ENCODE measurements around the gene PNPLA7. TPM values are rescaled to one million over a fixed set of nuclear protein-coding genes. Genes with fewer than 3 reads are reported as not detected.
"Not testable (repeated sequence)": the region's sequence is repeated elsewhere in the genome, so short reads cannot be mapped to it uniquely, and the experiment has no call there.

The PNPLA7 gene
- total RNA-seq, 2 experiments from 2014 or later: 3.0 to 3.2 TPM

GRCh38 chr9:137545123-137545522 lies 5.1 kb downstream of the PNPLA7 start:
- peaks cover 11% of the 10 kb centered on the region for H3K4me1 Mint-ChIP-seq
- no peaks in the 10 kb centered on the region for H3K9me3 Mint-ChIP-seq (ENCODE audit: low read depth)
- ATAC-seq: no peak
- CTCF ChIA-PET: interaction anchor here (0.9 to 2.7 kb wide), 5 partner anchors 9 to 226 kb away, joined by 3 to 17 read pairs (median 3); partner anchors contain the start of gene EXD3
- no peak for DNase-seq
- H3K36me3 Mint-ChIP-seq: no peaks in the 10 kb centered on the region
- H3K27ac Mint-ChIP-seq: no peak overlapping the region
- no peaks in the 10 kb centered on the region for H3K27me3 Mint-ChIP-seq
- H3K4me3 Mint-ChIP-seq: no peak overlapping the region

GRCh38 chr9:137544176-137544760 lies 5.9 kb downstream of the PNPLA7 start:
- Mint-ChIP-seq H3K27me3 (no peaks in the 10 kb centered on the region), H3K9me3 (ENCODE audit: low read depth) (no peaks in the 10 kb centered on the region), H3K27ac (peak overlapping the region; percentile 14), H3K36me3 (no peaks in the 10 kb centered on the region), H3K4me3 (no peak overlapping the region), H3K4me1 (peaks cover 6% of the 10 kb centered on the region)
- CTCF ChIA-PET: interaction anchor here (1.0 to 2.7 kb wide), 4 partner anchors 8 to 227 kb away, joined by 3 to 17 read pairs (median 3); partner anchors contain the start of gene EXD3
- DNase-seq (no peak), ATAC-seq (peak; percentile 60)

- H3K4me3 Mint-ChIP-seq: no peak overlapping the region
- H3K36me3 Mint-ChIP-seq: no peaks in the 10 kb centered on the region
Measured at GRCh38 chr9:137543237-137543963, 6.8 kb downstream of the PNPLA7 start.

GRCh38 chr9:137542486-137542885 lies 7.7 kb downstream of the PNPLA7 start:
- no peak overlapping the region for H3K4me3 Mint-ChIP-seq
- H3K9me3 Mint-ChIP-seq (ENCODE audit: low read depth): no peaks in the 10 kb centered on the region
- H3K4me1 Mint-ChIP-seq: peaks cover 10% of the 10 kb centered on the region
- CTCF ChIA-PET: interaction anchor here (1.7 kb wide), 1 partner anchor 11 kb away, joined by 4 read pairs; no protein-coding TSS in a partner anchor
- no peak overlapping the region for H3K27ac Mint-ChIP-seq
- DNase-seq: no peak
- ATAC-seq: no peak
- no peaks in the 10 kb centered on the region for H3K36me3 Mint-ChIP-seq
- H3K27me3 Mint-ChIP-seq: no peaks in the 10 kb centered on the region

More at GRCh38 chr9:137543237-137543963, 6.8 kb downstream of the PNPLA7 start:
- H3K4me1 Mint-ChIP-seq: peaks cover 6% of the 10 kb centered on the region
- DNase-seq: no peak
- CTCF ChIA-PET: interaction anchor here (1.7 kb wide), 1 partner anchor 12 kb away, joined by 4 read pairs; no protein-coding TSS in a partner anchor
- no peak overlapping the region for H3K27ac Mint-ChIP-seq
- no peaks in the 10 kb centered on the region for H3K9me3 Mint-ChIP-seq (ENCODE audit: low read depth)
- no peak for ATAC-seq
- no peaks in the 10 kb centered on the region for H3K27me3 Mint-ChIP-seq

GRCh38 chr9:137540536-137540935 lies 9.7 kb downstream of the PNPLA7 start:
- Mint-ChIP-seq H3K27ac (no peak overlapping the region), H3K27me3 (no peaks in the 10 kb centered on the region), H3K4me3 (no peak overlapping the region), H3K9me3 (ENCODE audit: low read depth) (no peaks in the 10 kb centered on the region), H3K4me1 (peaks cover 25% of the 10 kb centered on the region), H3K36me3 (peaks cover 5% of the 10 kb centered on the region)
- CTCF ChIA-PET: interaction anchor here (1.4 to 1.6 kb wide), 2 partner anchors 9 to 38 kb away, joined by 4 read pairs; partner anchors contain the start of gene DPH7
- DNase-seq: no peak
- ATAC-seq: no peak

GRCh38 chr9:137538058-137538457 lies 12.1 kb downstream of the PNPLA7 start:
- Mint-ChIP-seq H3K27me3 (no peaks in the 10 kb centered on the region), H3K27ac (no peak overlapping the region), H3K9me3 (ENCODE audit: low read depth) (no peaks in the 10 kb centered on the region), H3K4me3 (no peak overlapping the region), H3K36me3 (peaks cover 5% of the 10 kb centered on the region), H3K4me1 (peaks cover 29% of the 10 kb centered on the region)
- no peak for ATAC-seq
- no peak for DNase-seq
- CTCF ChIA-PET: interaction anchor here (0.8 to 3.6 kb wide), 3 partner anchors 8 to 65 kb away, joined by 3 to 17 read pairs (median 17); partner anchors contain the start of gene MRPL41

GRCh38 chr9:137536594-137537131 lies 13.5 kb downstream of the PNPLA7 start:
- CTCF ChIA-PET: interaction anchor here (0.6 to 3.6 kb wide), 4 partner anchors 9 to 15 kb away, joined by 3 to 17 read pairs (median 13); partner anchors contain the start of genes MRPL41 and PNPLA7
- H3K4me3 Mint-ChIP-seq: not testable (repeated sequence)

GRCh38 chr9:137535120-137535428 lies 15.1 kb downstream of the PNPLA7 start:
- no peak for DNase-seq
- CTCF ChIA-PET: interaction anchor here (0.8 to 3.6 kb wide), 15 partner anchors 10 to 255 kb away, joined by 3 to 17 read pairs (median 3); partner anchors contain the start of genes EXD3, MRPL41, NOXA1 and NRARP
- no peak overlapping the region for H3K4me3 Mint-ChIP-seq
- no peaks in the 10 kb centered on the region for H3K27me3 Mint-ChIP-seq
- no peaks in the 10 kb centered on the region for H3K9me3 Mint-ChIP-seq (ENCODE audit: low read depth)
- peak overlapping the region; percentile 74 for H3K27ac Mint-ChIP-seq
- ATAC-seq: no peak
- H3K4me1 Mint-ChIP-seq: peaks cover 32% of the 10 kb centered on the region
- H3K36me3 Mint-ChIP-seq: peaks cover 5% of the 10 kb centered on the region

More at GRCh38 chr9:137536594-137537131, 13.5 kb downstream of the PNPLA7 start:
- Mint-ChIP-seq H3K27ac (peak overlapping the region; percentile 83), H3K4me1 (peaks cover 29% of the 10 kb centered on the region)
- H3K27me3 Mint-ChIP-seq; H3K9me3 Mint-ChIP-seq (ENCODE audit: low read depth); H3K36me3 Mint-ChIP-seq: not testable (repeated sequence)
- DNase-seq (peak; percentile 68), ATAC-seq (peak; percentile 43)

- Mint-ChIP-seq H3K4me1 (peaks cover 32% of the 10 kb centered on the region), H3K4me3 (no peak overlapping the region)
- CTCF ChIA-PET: interaction anchor here (0.7 to 3.6 kb wide), 16 partner anchors 10 to 255 kb away, joined by 3 to 17 read pairs (median 3); partner anchors contain the start of genes EXD3, MRPL41, NOXA1 and NRARP
Measured at GRCh38 chr9:137534256-137535119, 15.7 kb downstream of the PNPLA7 start.

GRCh38 chr9:137532891-137533468 lies 17.2 kb downstream of the PNPLA7 start:
- H3K4me1 Mint-ChIP-seq: peaks cover 32% of the 10 kb centered on the region
- H3K9me3 Mint-ChIP-seq (ENCODE audit: low read depth); H3K27ac Mint-ChIP-seq; H3K4me3 Mint-ChIP-seq; H3K36me3 Mint-ChIP-seq; CTCF ChIA-PET; H3K27me3 Mint-ChIP-seq; DNase-seq; ATAC-seq: not testable (repeated sequence)

More at GRCh38 chr9:137534256-137535119, 15.7 kb downstream of the PNPLA7 start:
- Mint-ChIP-seq H3K27ac (peak overlapping the region; percentile 74), H3K27me3 (no peaks in the 10 kb centered on the region), H3K9me3 (ENCODE audit: low read depth) (no peaks in the 10 kb centered on the region), H3K36me3 (peaks cover 5% of the 10 kb centered on the region)
- DNase-seq: no peak
- ATAC-seq: peak; percentile 54

GRCh38 chr9:137531099-137531765 lies 19.0 kb downstream of the PNPLA7 start:
- no peak overlapping the region for H3K27ac Mint-ChIP-seq
- H3K4me3 Mint-ChIP-seq: no peak overlapping the region
- H3K36me3 Mint-ChIP-seq: peaks cover 2% of the 10 kb centered on the region
- H3K9me3 Mint-ChIP-seq (ENCODE audit: low read depth): no peaks in the 10 kb centered on the region
- H3K27me3 Mint-ChIP-seq: peaks cover 10% of the 10 kb centered on the region
- CTCF ChIA-PET: interaction anchor here (0.8 to 0.9 kb wide), 3 partner anchors 9 to 229 kb away, joined by 3 to 4 read pairs (median 4); partner anchors contain the start of gene NRARP
- ATAC-seq (no peak), DNase-seq (no peak)
- H3K4me1 Mint-ChIP-seq: peaks cover 19% of the 10 kb centered on the region

GRCh38 chr9:137530331-137530730 lies 19.9 kb downstream of the PNPLA7 start:
- no peak overlapping the region for H3K4me3 Mint-ChIP-seq
- H3K27me3 Mint-ChIP-seq: peaks cover 10% of the 10 kb centered on the region
- ATAC-seq: no peak
- no peak overlapping the region for H3K27ac Mint-ChIP-seq
- H3K36me3 Mint-ChIP-seq: no peaks in the 10 kb centered on the region
- H3K4me1 Mint-ChIP-seq: peaks cover 16% of the 10 kb centered on the region
- CTCF ChIA-PET: interaction anchor here (1.7 kb wide), 1 partner anchor 10 kb away, joined by 3 read pairs; no protein-coding TSS in a partner anchor
- no peaks in the 10 kb centered on the region for H3K9me3 Mint-ChIP-seq (ENCODE audit: low read depth)
- no peak for DNase-seq
